ENCODE measurements around the gene OR5K2. TPM values are rescaled to one million over a fixed set of nuclear protein-coding genes. Genes with fewer than 3 reads are reported as not detected.

Gene OR5K2
- total RNA-seq, 1 donor from 2014 or later = not detected

- DNase-seq = peak; percentile 98
Measured at GRCh38 chr3:98522544-98523281, 25.2 kb downstream of the OR5K2 start, which contains the start of gene CLDND1. Gene CLDND1 (minus strand): TSS chr3:98522902. CDS start chr3:98521424, 1,478 bp downstream.

GRCh38 chr3:98525494-98525893 lies 28.0 kb downstream of the OR5K2 start:
- no peak for DNase-seq

GRCh38 chr3:98528474-98529346 lies 31.2 kb downstream of the OR5K2 start:
- DNase-seq = no peak

GRCh38 chr3:98529856-98530459 lies 32.5 kb downstream of the OR5K2 start:
- no peak for DNase-seq

- no peak for DNase-seq
Measured at GRCh38 chr3:98530676-98531075, 33.2 kb downstream of the OR5K2 start.

- DNase-seq = no peak
Measured at GRCh38 chr3:98531622-98532274, 34.3 kb downstream of the OR5K2 start, which contains the start of gene GPR15. Gene GPR15 (plus strand): TSS chr3:98531978. CDS start chr3:98532034, 56 bp downstream.

- no peak for DNase-seq
Measured at GRCh38 chr3:98532275-98532637, 34.8 kb downstream of the OR5K2 start.

GRCh38 chr3:98532709-98533571 lies 35.5 kb downstream of the OR5K2 start:
- DNase-seq = no peak

- DNase-seq = no peak
Measured at GRCh38 chr3:98534168-98534567, 36.7 kb downstream of the OR5K2 start.

GRCh38 chr3:98534734-98535133 lies 37.3 kb downstream of the OR5K2 start:
- no peak for DNase-seq

- DNase-seq = no peak
Measured at GRCh38 chr3:98536456-98537017, 39.1 kb downstream of the OR5K2 start.

- no peak for DNase-seq
Measured at GRCh38 chr3:98540346-98540745, 42.9 kb downstream of the OR5K2 start.

GRCh38 chr3:98541695-98542094 lies 44.2 kb downstream of the OR5K2 start:
- DNase-seq = no peak

- DNase-seq = no peak
Measured at GRCh38 chr3:98542623-98543022, 45.1 kb downstream of the OR5K2 start.

GRCh38 chr3:98545940-98546339 lies 48.5 kb downstream of the OR5K2 start:
- DNase-seq = no peak

Small RNA genes within 50 kb of the gene (small RNA-seq; reads per million reads assigned to genes)
- gene RPL38P4 (ENCODE audit: low replicate concordance) = not detected

Other genes starting within 250 kb of the OR5K2 start
- gene OR5H6, start 233.4 kb upstream of the OR5K2 start, total RNA-seq = not detected
- not detected for gene OR5H2, start 215.2 kb upstream of the OR5K2 start, total RNA-seq
- gene OR5K4, start 143.8 kb upstream of the OR5K2 start, total RNA-seq = not detected
- not detected for gene OR5K3, start 107.0 kb upstream of the OR5K2 start, total RNA-seq
- gene OR5K1, start 34.5 kb upstream of the OR5K2 start, total RNA-seq = not detected
- 139 TPM for gene CLDND1, start 25.2 kb downstream of the OR5K2 start, total RNA-seq
- gene GPR15, start 34.3 kb downstream of the OR5K2 start, total RNA-seq = not detected
- gene CPOX, start 95.9 kb downstream of the OR5K2 start, total RNA-seq = 18.6 TPM